GM12878 (cell line): ENCODE results near the gene C1orf210. TPM values are rescaled to one million over a fixed set of nuclear protein-coding genes. Genes with fewer than 3 reads are reported as not detected.

ENCODE experiments used
- ATAC-seq: fragments of 200-7000 bp; cut with Tn5 transposase; 3 replicates; pipeline ENCODE4 v1.9.1; 2020; ENCODE audit warnings: mild to moderate bottlenecking, moderate library complexity
- BruUV-seq: library from RNA; stranded (reverse); fragments of 400-500 nt; replicated peaks from 2 replicates; lab custom pipeline; 2021; lab: Mats Ljungman, UMichigan
- CTCF ChIA-PET: fragments of 300-600 bp; sonication (Branson Sonifier 250); formaldehyde crosslinking; extraction: SDS; loops from one replicate; lab custom pipeline; 2021; ENCODE audit warnings: inconsistent platforms; lab: Yijun Ruan, JAX
- POLR2A ChIA-PET: fragments of 350-600 bp; formaldehyde crosslinking; extraction: SDS; loops from one replicate; lab custom pipeline; 2021; ENCODE audit warnings: inconsistent platforms; lab: Charles Lee
- RAD21 ChIA-PET: fragments of 300-600 bp; sonication (Branson Sonifier 250); formaldehyde crosslinking; loops from one replicate; lab custom pipeline; 2023; ENCODE audit warnings: antibody characterized with exemption; ENCODE audit not compliant: unreplicated experiment; lab: Charles Lee
- SMC1A ChIA-PET: fragments of 300-600 bp; sonication (Branson Sonifier 250); formaldehyde crosslinking; loops from one replicate; lab custom pipeline; 2023; ENCODE audit not compliant: unreplicated experiment, uncharacterized antibody; lab: Charles Lee
- DNase-seq: peaks from one replicate; pipeline ENCODE4 v3.0.0-alpha.2; 2011; ENCODE audit warnings: low read depth, low spot score
- FAIRE-seq: peaks from 3 replicates; lab custom pipeline; 2011; peaks lifted over from hg19 to GRCh38; lab: Jason Lieb, UNC
- H2AFZ ChIP-seq: 2 replicates; pipeline ENCODE4 v1.6.0; 2011; ENCODE audit warnings: low read depth, low read length, control low read depth; ENCODE audit not compliant: control insufficient read depth
- H3K27ac ChIP-seq: 2 replicates; pipeline ENCODE4 v1.5.1; 2011; ENCODE audit warnings: control low read depth; ENCODE audit not compliant: control insufficient read depth, insufficient read depth
- H3K27me3 ChIP-seq, 2 experiments: replicated peaks in 1 of 2; 2 replicates each; pipeline versions ENCODE4 v1.6.0 to v1.6.1; 2011; ENCODE audit warnings: low read length in 1 of 2; ENCODE audit not compliant: control insufficient read depth in 2 of 2, insufficient read depth in 2 of 2
- H3K36me3 ChIP-seq, 2 experiments: 2 replicates each; pipeline ENCODE4 v1.5.1; 2011; ENCODE audit warnings: low read length in 1 of 2; ENCODE audit not compliant: control insufficient read depth in 2 of 2, insufficient read depth in 2 of 2
- H3K4me1 ChIP-seq: 2 replicates; pipeline ENCODE4 v1.6.1; 2011; ENCODE audit warnings: mild to moderate bottlenecking, low read length, moderate library complexity, mixed read lengths; ENCODE audit not compliant: control insufficient read depth, insufficient read depth
- H3K4me2 ChIP-seq: 2 replicates; pipeline ENCODE4 v1.6.0; 2011; ENCODE audit warnings: control low read depth; ENCODE audit not compliant: control insufficient read depth, insufficient read depth
- H3K4me3 ChIP-seq: fragments of 200-600 bp; sonication (generic); 2 replicates; pipeline ENCODE4 v1.5.1; 2016
- H3K79me2 ChIP-seq: 2 replicates; pipeline ENCODE4 v1.6.0; 2011; ENCODE audit warnings: low read length; ENCODE audit not compliant: control insufficient read depth, insufficient read depth
- H3K9ac ChIP-seq: 2 replicates; pipeline ENCODE4 v1.8.0; 2011; ENCODE audit warnings: low read length, control low read depth, mixed read lengths; ENCODE audit not compliant: control insufficient read depth, insufficient read depth
- H3K9me3 ChIP-seq: replicated peaks from 3 replicates; pipeline ENCODE4 v1.5.1; 2011; ENCODE audit warnings: mild to moderate bottlenecking, low read length; ENCODE audit not compliant: control insufficient read depth, insufficient read depth
- H4K20me1 ChIP-seq: 2 replicates; pipeline ENCODE4 v1.6.0; 2011; ENCODE audit not compliant: control insufficient read depth, insufficient read depth
- EZH2 ChIP-seq: IDR thresholded peaks from 2 replicates; pipeline ENCODE4 v1.6.1; 2012; ENCODE audit warnings: low read depth, mild to moderate bottlenecking, control low read depth, inconsistent platforms, low read length, borderline replicate concordance; ENCODE audit not compliant: control insufficient read depth
- FOXK2 ChIP-seq: fragments of 450-650 bp; IDR thresholded peaks from 2 replicates; pipeline ENCODE4 v1.6.1; 2017; ENCODE audit warnings: mild to moderate bottlenecking, moderate library complexity
- IKZF2 ChIP-seq, 2 experiments: fragments of 450-650 bp; IDR thresholded peaks; 2 replicates each; pipeline ENCODE4 v1.6.1; 2017; ENCODE audit warnings: mild to moderate bottlenecking in 2 of 2, moderate library complexity in 2 of 2
- NFYB ChIP-seq: IDR thresholded peaks from 2 replicates; pipeline ENCODE4 v1.6.1; 2011; ENCODE audit warnings: low read depth, mild to moderate bottlenecking, low read length, improper control_type of control experiment, moderate library complexity; ENCODE audit not compliant: insufficient read depth
- POLR2AphosphoS5 ChIP-seq: IDR thresholded peaks from 2 replicates; pipeline ENCODE4 v1.6.1; 2011; ENCODE audit warnings: mild to moderate bottlenecking, low read length, inconsistent platforms
- SIX5 ChIP-seq: IDR thresholded peaks from 2 replicates; pipeline ENCODE4 v1.6.1; 2011; ENCODE audit warnings: mild to moderate bottlenecking, low read depth, low read length, moderate library complexity; ENCODE audit not compliant: severe bottlenecking
- WGBS: methylation state at CpG from one replicate; pipeline ENCODE4 v1.1.6; 2016; ENCODE audit warnings: low lambda C conversion rate; ENCODE audit not compliant: insufficient replicate concordance, insufficient coverage; ENCODE audit errors: missing lambda C conversion rate; 5-methylcytosine and 5-hydroxymethylcytosine counted together
- in situ Hi-C: fragments of 300-500 bp; cut with MboI; formaldehyde crosslinking; loops from 9 replicates; pipeline ENCODE4 v1.14.3; 2018; ENCODE audit warnings: mixed read lengths
- intact Hi-C: fragments of 100-400 bp; cut with micrococcal nuclease; formaldehyde crosslinking; loops from one replicate; pipeline ENCODE4 v1.14.2; 2022; ENCODE audit not compliant: unreplicated experiment
- polyA plus RNA-seq, 11 experiments: library from polyadenylated mRNA; depleted of rRNA in 4 of 11; unstranded in 6 of 11; stranded (reverse) in 5 of 11; fragments of >200 nt; fragmentation: Nextera tagmentation in 4 of 11; fragmentation: Illumina TruSeq in 1 of 11; extraction: Ambion mirVana in 4 of 11; extraction: Trizol in 1 of 11; gene quantifications; 1 replicate in 1 of 11; 2 replicates in 10 of 11; pipeline versions ENCODE4 v1.2.1 to v1.2.3, GENCODE V29; 2011 to 2016; ENCODE audit warnings: inconsistent platforms in 2 of 11, missing spikeins in 2 of 11, low read depth in 1 of 11
- total RNA-seq, 4 experiments: library from RNA; depleted of rRNA in 3 of 4; stranded (reverse); fragments of >200 nt in 3 of 4; fragmentation: Illumina TruSeq in 1 of 4; extraction: Trizol in 1 of 4; gene quantifications; 2 replicates each; pipeline versions ENCODE4 v1.2.1 to v1.2.3, GENCODE V29; 2013 to 2021
- TF ChIP-seq, protein P1 (sequence below): fragments of 450-650 bp; IDR thresholded peaks from 2 replicates; pipeline ENCODE4 v1.6.1; 2017; ENCODE audit warnings: mild to moderate bottlenecking, low read depth, inconsistent platforms; ENCODE audit not compliant: poor library complexity, severe bottlenecking
- TF ChIP-seq, protein P2 (sequence below): IDR thresholded peaks from 2 replicates; pipeline ENCODE4 v1.6.1; 2011; ENCODE audit warnings: borderline replicate concordance, low read depth, mild to moderate bottlenecking, moderate library complexity, low read length; ENCODE audit not compliant: insufficient read depth, poor library complexity, severe bottlenecking

C1orf210 gene
- total and polyA plus RNA-seq, 10 of the 15 experiments (the other 5 are each of a cell fraction or from before 2014, with no cell fraction given): 0.07 TPM; not detected in 9

DNA sequence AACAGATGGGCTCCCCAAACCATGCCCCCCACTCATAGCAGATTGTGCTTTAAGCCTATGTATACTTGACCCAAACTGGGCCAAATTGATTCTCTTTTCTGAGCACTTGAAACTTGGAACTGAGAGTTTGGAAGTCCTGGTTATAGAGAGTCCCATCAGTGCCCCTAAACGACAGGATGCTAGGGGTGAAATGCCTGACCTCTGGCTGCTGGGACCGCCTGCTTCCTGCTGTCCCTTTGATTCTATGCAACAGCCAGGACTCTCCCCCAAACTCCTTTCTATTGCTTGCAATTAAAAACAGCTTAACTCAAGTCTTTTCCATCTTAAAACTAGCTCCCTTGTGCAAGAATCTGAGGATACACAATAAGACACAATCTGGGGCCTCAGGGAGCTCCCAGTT, 4.7 kb downstream of the C1orf210 start:
- in situ Hi-C loops: no loop called here
- H3K9me3 ChIP-seq: no peaks in the 10 kb centered on the region
- no peaks in the 10 kb centered on the region for H3K4me1 ChIP-seq
- H4K20me1 ChIP-seq: no peaks in the 10 kb centered on the region
- H3K27me3 ChIP-seq: no peaks in the 10 kb centered on the region; a peak in 2 of 4 replicates
- ChIA-PET POLR2A (no interaction called here), CTCF (interaction anchor here (1.1 kb wide), 1 partner anchor 13 kb away, joined by 3 read pairs; no protein-coding TSS in a partner anchor), SMC1A (interaction anchor here (0.9 to 2.1 kb wide), 3 partner anchors 14 to 173 kb away, joined by 3 to 4 read pairs (median 3); partner anchors contain the start of gene HYI), RAD21 (interaction anchor here (0.6 to 1.7 kb wide), 2 partner anchors 14 kb away, joined by 5 read pairs; no protein-coding TSS in a partner anchor)
- no peaks in the 10 kb centered on the region for H3K79me2 ChIP-seq
- FAIRE-seq (no peak), ATAC-seq (no peak), DNase-seq (no peak)
- H2AFZ ChIP-seq: no peak overlapping the region
- intact Hi-C loops: no loop called here
- no peaks in the 10 kb centered on the region for H3K36me3 ChIP-seq
- WGBS: 0% methylated on average over 2 of the region's 2 CpGs
- H3K4me3 ChIP-seq: no peak overlapping the region
- no TSS peak for BruUV-seq
- TF ChIP-seq SIX5 (no peak), NFYB (no peak), POLR2AphosphoS5 (no peak), EZH2 (no peak), IKZF2 (IDR thresholded peaks at IDR 0.05) (no peak), FOXK2 (no peak)
- TF ChIP-seq, protein P1, sequence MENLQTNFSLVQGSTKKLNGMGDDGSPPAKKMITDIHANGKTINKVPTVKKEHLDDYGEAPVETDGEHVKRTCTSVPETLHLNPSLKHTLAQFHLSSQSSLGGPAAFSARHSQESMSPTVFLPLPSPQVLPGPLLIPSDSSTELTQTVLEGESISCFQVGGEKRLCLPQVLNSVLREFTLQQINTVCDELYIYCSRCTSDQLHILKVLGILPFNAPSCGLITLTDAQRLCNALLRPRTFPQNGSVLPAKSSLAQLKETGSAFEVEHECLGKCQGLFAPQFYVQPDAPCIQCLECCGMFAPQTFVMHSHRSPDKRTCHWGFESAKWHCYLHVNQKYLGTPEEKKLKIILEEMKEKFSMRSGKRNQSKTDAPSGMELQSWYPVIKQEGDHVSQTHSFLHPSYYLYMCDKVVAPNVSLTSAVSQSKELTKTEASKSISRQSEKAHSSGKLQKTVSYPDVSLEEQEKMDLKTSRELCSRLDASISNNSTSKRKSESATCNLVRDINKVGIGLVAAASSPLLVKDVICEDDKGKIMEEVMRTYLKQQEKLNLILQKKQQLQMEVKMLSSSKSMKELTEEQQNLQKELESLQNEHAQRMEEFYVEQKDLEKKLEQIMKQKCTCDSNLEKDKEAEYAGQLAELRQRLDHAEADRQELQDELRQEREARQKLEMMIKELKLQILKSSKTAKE: no peak
- TF ChIP-seq, protein P2, sequence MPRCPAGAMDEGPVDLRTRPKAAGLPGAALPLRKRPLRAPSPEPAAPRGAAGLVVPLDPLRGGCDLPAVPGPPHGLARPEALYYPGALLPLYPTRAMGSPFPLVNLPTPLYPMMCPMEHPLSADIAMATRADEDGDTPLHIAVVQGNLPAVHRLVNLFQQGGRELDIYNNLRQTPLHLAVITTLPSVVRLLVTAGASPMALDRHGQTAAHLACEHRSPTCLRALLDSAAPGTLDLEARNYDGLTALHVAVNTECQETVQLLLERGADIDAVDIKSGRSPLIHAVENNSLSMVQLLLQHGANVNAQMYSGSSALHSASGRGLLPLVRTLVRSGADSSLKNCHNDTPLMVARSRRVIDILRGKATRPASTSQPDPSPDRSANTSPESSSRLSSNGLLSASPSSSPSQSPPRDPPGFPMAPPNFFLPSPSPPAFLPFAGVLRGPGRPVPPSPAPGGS: no peak
- no peak overlapping the region for H3K9ac ChIP-seq
- no peak overlapping the region for H3K27ac ChIP-seq
- no peak overlapping the region for H3K4me2 ChIP-seq
